Measurements from ENCODE around the gene ZNF652. TPM values are rescaled to one million over a fixed set of nuclear protein-coding genes. Genes with fewer than 3 reads are reported as not detected.
A peak's percentile ranks its signal among the peaks of the same experiment; 100 is the strongest.

Gene ZNF652
- total and polyA plus RNA-seq, 3 donors from 2014 or later = 32.3 to 62.3 (median 51.2) TPM

GRCh38 chr17:49402706-49403105, 40.7 kb upstream of the ZNF652 start:
- no peaks in the 10 kb centered on the region for H3K27me3 ChIP-seq
- intact Hi-C loops (cut with DNase I; ENCODE audit: low total_unique reads) = no loop called here
- H3K4me1 ChIP-seq = peaks cover 26% of the 10 kb centered on the region
- no peaks in the 10 kb centered on the region for H3K9me3 ChIP-seq
- DNase-seq = no peak
- no peak for TF ChIP-seq POLR2A (IDR thresholded peaks at IDR 0.05)
- TF ChIP-seq, protein P1, sequence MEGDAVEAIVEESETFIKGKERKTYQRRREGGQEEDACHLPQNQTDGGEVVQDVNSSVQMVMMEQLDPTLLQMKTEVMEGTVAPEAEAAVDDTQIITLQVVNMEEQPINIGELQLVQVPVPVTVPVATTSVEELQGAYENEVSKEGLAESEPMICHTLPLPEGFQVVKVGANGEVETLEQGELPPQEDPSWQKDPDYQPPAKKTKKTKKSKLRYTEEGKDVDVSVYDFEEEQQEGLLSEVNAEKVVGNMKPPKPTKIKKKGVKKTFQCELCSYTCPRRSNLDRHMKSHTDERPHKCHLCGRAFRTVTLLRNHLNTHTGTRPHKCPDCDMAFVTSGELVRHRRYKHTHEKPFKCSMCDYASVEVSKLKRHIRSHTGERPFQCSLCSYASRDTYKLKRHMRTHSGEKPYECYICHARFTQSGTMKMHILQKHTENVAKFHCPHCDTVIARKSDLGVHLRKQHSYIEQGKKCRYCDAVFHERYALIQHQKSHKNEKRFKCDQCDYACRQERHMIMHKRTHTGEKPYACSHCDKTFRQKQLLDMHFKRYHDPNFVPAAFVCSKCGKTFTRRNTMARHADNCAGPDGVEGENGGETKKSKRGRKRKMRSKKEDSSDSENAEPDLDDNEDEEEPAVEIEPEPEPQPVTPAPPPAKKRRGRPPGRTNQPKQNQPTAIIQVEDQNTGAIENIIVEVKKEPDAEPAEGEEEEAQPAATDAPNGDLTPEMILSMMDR (IDR thresholded peaks at IDR 0.05) = no peak
- WGBS, 2 donors = 65 to 72% methylated on average over 6 of the region's 6 CpGs
- H3K4me3 ChIP-seq = no peak overlapping the region
- no peaks in the 10 kb centered on the region for H3K36me3 ChIP-seq (ENCODE audit: low read depth, missing control alignments)
- H3K27ac ChIP-seq = peak overlapping the region; percentile 65 to 83

DNA sequence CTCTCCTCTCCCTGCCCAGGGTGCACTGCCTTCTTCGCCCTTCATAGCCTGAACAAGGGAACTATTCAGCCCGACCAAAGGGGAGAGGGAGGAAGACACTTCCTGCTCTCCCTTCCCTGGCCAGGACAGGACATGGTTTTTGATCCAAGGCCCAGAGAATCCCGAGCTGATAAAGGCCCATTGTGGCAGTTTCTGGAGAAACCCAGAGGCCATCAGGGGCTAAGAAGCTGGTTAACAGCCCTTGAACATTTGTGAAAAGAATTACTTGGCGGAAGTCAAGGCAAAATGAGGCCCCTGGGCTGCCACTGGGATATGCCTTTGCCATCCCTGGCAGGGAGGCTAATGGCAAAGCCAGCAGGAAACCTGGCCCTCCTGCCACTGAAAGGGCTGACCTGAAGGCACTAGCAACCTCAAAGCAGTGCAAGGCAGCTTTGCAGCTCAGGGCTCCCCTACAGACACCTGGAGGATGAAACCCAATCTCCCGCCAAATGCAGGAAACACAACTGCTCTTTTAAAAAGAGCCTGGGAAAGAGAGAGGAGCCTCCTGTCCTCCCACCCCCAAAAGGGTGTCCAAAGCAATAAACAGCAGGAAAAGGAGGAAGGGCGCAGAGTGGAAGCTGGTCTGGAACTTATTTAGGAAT, 40.0 kb upstream of the ZNF652 start:
- no peaks in the 10 kb centered on the region for H3K9me3 ChIP-seq
- no peaks in the 10 kb centered on the region for H3K36me3 ChIP-seq (ENCODE audit: low read depth, missing control alignments)
- no peaks in the 10 kb centered on the region for H3K27me3 ChIP-seq
- TF ChIP-seq POLR2A (IDR thresholded peaks at IDR 0.05) = no peak
- TF ChIP-seq, protein P1 (IDR thresholded peaks at IDR 0.05) = no peak
- H3K4me1 ChIP-seq = peaks cover 31% of the 10 kb centered on the region
- 61 to 67% methylated on average over 5 to 6 of the region's 6 CpGs for WGBS, 2 donors
- DNase-seq = peak; percentile 54
- intact Hi-C loops (cut with DNase I; ENCODE audit: low total_unique reads) = no loop called here
- H3K4me3 ChIP-seq = no peak overlapping the region
- peak overlapping the region; percentile 65 to 83 for H3K27ac ChIP-seq

DNA sequence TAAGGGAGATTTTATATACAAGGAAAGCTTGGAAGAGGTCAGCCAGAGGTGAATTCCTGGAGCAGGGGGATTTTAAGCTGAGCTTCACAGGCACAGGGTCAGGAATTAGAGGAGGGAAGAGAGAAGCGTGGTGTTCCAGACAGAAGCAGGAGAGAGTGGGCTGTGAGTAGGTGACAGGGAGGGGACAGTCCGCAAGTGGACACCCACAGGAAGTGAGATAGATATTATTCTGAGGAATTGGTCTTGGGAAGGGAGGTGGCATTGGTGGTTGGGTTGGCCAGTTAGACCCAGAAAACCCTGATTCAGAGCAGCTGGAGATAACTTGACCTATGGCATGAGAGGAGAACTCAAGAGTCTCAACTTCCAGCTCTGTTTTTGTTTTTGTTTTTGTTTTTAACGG, 37.9 kb upstream of the ZNF652 start:
- Histone ChIP-seq H3K4me3 (no peak overlapping the region), H3K36me3 (ENCODE audit: low read depth, missing control alignments) (no peaks in the 10 kb centered on the region), H3K4me1 (peaks cover 31% of the 10 kb centered on the region), H3K27ac (no peak overlapping the region), H3K27me3 (no peaks in the 10 kb centered on the region), H3K9me3 (no peaks in the 10 kb centered on the region)
- 62 to 68% methylated on average over 3 of the region's 3 CpGs for WGBS, 2 donors
- TF ChIP-seq, protein P1 (IDR thresholded peaks at IDR 0.05) = no peak
- TF ChIP-seq POLR2A (IDR thresholded peaks at IDR 0.05) = no peak
- no peak for DNase-seq
- intact Hi-C loops (cut with DNase I; ENCODE audit: low total_unique reads) = no loop called here

GRCh38 chr17:49397586-49397985, 35.5 kb upstream of the ZNF652 start:
- Histone ChIP-seq H3K4me3 (no peak overlapping the region), H3K36me3 (ENCODE audit: low read depth, missing control alignments) (no peaks in the 10 kb centered on the region), H3K9me3 (no peaks in the 10 kb centered on the region), H3K27me3 (no peaks in the 10 kb centered on the region), H3K27ac (no peak overlapping the region), H3K4me1 (peaks cover 22% of the 10 kb centered on the region)
- no peak for TF ChIP-seq POLR2A (IDR thresholded peaks at IDR 0.05)
- TF ChIP-seq, protein P1 (IDR thresholded peaks at IDR 0.05) = no peak
- intact Hi-C loops (cut with DNase I; ENCODE audit: low total_unique reads) = no loop called here
- 35 to 40% methylated on average over 4 of the region's 4 CpGs for WGBS, 2 donors
- DNase-seq = peak; percentile 48
